HG02973 (cell line): ENCODE data around the gene HPGD.
A peak's percentile ranks its signal among the peaks of the same experiment; 100 is the strongest.

Source experiments
- ATAC-seq: cut with Tn5 transposase; IDR thresholded peaks from one replicate; pipeline ENCODE4 v1.9.1; 2021; ENCODE audit warnings: moderate library complexity; ENCODE audit not compliant: unreplicated experiment

HPGD gene

GRCh38 chr4:174522183-174523024 lies at the start of gene HPGD:
Gene HPGD (minus strand): TSS chr4:174522488. CDS start chr4:174522451, 37 bp downstream.
- ATAC-seq = peak; percentile 61

- peak; percentile 54 for ATAC-seq
Observed at GRCh38 chr4:174564529-174564928, 42.2 kb upstream of the HPGD start.

GRCh38 chr4:174563399-174563798 lies 41.1 kb upstream of the HPGD start:
- no peak for ATAC-seq

- ATAC-seq = no peak
Observed at GRCh38 chr4:174561560-174561959, 39.3 kb upstream of the HPGD start.

DNA sequence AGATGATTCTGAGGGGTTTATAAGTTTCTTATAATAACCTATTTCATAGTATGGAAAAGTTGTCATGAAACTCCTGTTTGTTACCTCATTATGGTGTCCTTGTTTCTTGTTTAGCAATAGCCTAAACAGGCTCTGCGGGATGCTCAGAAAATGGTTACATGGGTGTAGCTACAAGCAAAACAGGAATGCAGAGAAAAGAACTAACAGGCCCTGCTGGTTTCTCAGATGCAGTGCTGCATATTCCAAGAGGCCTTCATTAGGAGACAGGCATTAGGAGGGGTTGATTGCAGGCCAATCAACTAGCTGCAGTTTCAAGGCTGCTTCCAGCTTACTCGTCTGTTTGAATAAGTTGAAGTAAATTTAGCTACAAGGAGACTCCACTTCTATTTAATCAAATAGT lies 37.6 kb upstream of the HPGD start:
- ATAC-seq = no peak

DNA sequence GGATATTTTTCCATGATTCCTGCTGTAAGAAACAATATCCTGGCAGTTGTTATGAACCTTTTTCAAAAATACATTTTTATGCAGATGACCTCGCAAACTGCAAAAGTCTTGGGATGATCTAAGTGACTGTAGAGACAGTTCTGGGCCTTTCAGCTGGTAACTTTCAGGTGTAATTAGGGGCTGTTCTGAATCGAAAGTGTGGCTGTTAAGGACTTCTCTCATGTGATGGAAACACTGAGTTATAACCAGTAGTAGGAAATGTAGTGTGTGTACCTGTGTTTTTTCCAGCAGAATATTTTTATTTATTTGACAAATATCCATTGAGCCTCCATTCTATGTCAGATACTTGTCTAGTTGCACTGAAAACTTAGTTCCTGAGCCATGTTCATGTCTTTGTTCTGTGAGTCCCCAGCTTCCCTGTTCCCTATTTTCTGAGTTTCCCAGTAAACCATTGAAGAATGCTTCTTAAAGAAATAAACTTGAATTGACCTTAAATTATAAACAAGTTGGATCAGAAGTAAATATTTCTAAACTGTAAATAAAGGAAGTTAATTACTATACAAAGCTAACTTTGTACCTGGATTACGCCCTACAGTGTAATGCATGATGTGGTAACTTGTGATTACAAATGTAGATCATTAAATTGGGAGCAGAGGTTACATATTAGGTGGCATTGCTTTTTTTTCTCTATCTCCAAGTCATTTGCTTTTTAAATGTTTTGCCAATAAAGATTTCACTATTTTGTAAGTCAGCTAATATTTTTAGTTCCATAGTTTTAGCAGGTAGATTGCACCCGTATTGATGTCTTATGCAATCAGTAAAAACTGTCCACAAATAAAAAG lies 33.7 kb upstream of the HPGD start:
- no peak for ATAC-seq

DNA sequence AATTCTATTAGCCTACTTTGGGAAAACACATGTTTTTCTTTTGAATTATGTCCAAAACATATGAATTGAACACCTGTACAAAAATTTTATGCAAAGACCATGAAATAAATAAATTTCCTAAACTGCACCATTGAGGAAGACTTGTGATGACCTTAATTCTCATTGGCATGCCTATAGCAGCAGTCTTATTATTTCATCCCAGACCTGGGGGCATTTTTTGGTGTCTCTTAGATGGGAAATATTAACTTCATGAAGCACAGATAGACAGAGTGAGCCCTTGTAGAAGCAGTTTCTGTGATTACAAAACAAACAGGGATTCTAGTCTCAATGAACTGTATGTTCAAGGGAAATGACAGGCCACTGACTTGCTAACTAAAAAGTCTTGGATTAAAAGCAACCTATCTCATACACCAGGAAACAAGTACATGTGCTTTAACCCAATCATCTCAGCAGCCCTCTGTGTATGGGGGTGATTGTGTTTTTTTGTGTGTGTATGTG lies 32.0 kb upstream of the HPGD start:
- ATAC-seq = no peak

GRCh38 chr4:174553828-174554227 lies 31.5 kb upstream of the HPGD start:
- no peak for ATAC-seq

GRCh38 chr4:174553031-174553430 lies 30.7 kb upstream of the HPGD start:
- no peak for ATAC-seq

DNA sequence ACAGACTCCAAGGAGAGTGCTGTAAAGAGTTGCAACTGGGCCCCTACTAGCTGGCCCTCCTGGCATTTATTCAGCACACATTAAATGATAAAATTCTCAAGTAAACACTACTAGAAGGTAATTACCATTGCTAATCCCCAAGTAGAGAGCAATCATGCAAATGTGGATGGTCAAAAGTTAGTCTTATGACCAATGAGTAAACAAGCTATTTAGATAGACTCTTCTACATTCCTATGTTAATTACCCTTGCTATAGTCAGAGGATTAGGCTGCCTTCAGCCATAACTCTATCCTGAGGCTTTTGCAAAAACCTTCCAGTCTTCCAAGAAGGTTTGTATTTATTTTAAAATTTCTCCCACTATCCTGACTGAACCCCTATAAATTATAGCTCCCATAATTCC lies 28.3 kb upstream of the HPGD start:
- ATAC-seq = no peak

GRCh38 chr4:174549721-174550120 lies 27.4 kb upstream of the HPGD start:
- no peak for ATAC-seq

- no peak for ATAC-seq
Observed at GRCh38 chr4:174545268-174545667, 23.0 kb upstream of the HPGD start.

- no peak for ATAC-seq
Observed at GRCh38 chr4:174544496-174544895, 22.2 kb upstream of the HPGD start.

DNA sequence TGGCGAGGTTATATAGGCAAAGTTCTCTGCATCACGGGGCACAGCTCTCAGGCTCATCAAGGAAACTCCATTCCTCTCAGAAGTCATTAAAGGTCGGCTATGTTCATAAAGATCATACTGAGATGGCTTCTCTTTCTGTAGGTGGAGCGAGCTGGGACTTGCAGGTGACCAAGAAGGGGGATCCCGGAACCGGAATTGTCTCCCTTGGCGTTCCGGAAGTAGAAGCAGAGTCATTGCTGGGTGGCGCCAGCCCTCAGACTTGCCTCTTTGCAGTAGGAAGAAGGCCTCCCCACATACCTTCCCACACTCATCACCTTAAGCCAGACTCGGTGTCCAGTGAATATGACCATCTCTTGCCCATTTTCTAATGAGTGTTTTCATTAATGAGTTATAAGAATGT lies 17.9 kb upstream of the HPGD start:
- ATAC-seq = no peak

DNA sequence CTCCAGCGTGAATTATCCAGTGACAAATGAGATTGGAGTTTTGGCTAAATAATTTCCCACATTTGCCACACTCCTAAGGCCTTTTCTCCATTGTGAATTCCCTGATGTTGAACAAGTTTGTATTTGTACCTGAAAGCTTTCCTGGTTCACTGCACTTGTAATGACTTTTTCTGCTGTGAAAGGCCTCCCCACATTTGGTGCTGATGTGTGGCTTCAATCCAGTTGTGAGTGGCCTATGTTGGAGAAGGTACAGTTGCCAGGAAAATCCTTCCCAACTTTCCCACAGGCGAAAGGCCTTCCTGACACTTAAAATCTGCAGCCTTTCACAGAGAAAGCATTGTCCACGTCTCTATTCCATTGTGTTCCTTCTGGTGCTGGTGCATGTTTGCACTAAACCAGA lies 17.3 kb upstream of the HPGD start:
- no peak for ATAC-seq

- ATAC-seq = no peak
Observed at GRCh38 chr4:174538876-174539250, 16.6 kb upstream of the HPGD start.

GRCh38 chr4:174538123-174538875 lies 16.0 kb upstream of the HPGD start:
- peak; percentile 99 for ATAC-seq

- peak; percentile 18 for ATAC-seq
Observed at GRCh38 chr4:174537634-174538033, 15.3 kb upstream of the HPGD start.

DNA sequence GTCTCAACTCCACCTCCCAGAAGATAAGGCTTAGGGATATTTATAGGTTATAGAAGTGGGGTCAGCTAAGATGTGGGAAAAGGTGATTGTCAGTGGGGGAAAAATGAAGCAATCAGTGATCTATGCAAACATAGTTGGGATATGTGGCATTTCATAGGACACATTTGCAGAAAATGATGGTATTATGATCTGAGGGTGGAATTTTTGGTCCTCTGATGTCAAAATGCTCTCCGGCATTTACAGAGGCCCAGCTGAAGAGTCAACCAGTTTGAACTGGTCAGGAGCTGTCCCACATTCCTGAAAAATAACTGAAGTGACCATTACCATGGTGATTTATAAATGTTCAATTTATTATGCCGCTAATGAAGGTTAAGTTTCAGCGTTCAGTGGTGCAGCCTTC lies 12.2 kb upstream of the HPGD start:
- no peak for ATAC-seq

GRCh38 chr4:174532445-174532844 lies 10.2 kb upstream of the HPGD start:
- ATAC-seq = no peak

DNA sequence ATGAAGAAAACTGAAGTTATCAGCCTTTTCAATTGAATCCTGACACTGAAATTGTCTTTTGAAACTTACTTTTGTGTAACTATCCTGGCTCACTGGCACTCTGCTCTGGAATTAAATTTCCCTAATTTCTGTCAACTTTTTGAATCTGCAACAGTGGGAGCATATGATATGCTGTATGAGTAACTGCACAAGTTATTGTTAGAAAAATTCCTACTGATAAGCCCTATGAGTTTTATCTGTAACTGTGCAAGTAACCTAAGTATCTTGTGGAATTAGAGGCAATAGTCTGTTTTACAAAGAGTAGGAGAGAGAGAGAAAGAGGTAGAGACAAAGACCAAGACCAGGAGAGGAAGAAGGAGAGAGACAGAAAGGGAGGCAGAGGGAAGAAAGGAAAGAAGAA lies 9.2 kb upstream of the HPGD start:
- no peak for ATAC-seq
